Endothelial cell of umbilical vein (primary cell): Measurements from ENCODE around the gene SSH3.

ENCODE experiments used
- EZH2 ChIP-seq: IDR thresholded peaks from 2 replicates; pipeline ENCODE4 v1.6.1; 2012; ENCODE audit warnings: borderline replicate concordance, low read depth, mild to moderate bottlenecking, moderate library complexity, low read length, inconsistent platforms; ENCODE audit not compliant: severe bottlenecking
- FOS ChIP-seq: IDR thresholded peaks from 2 replicates; pipeline ENCODE4 v1.6.1; 2011; ENCODE audit warnings: mild to moderate bottlenecking, low read length, moderate library complexity, borderline replicate concordance; ENCODE audit not compliant: insufficient read depth
- GATA2 ChIP-seq: IDR thresholded peaks from 2 replicates; pipeline ENCODE4 v1.7.0; 2011; ENCODE audit warnings: low read depth, mild to moderate bottlenecking, moderate library complexity, mixed read lengths, low read length; ENCODE audit not compliant: insufficient read length, insufficient read depth
- POLR2A ChIP-seq: IDR thresholded peaks from 2 replicates; pipeline ENCODE4 v1.6.1; 2012; ENCODE audit warnings: low read depth, mild to moderate bottlenecking, control low read depth, low read length
- TF ChIP-seq, protein P1 (sequence below), 2 donors: IDR thresholded peaks; 1 replicate in 1 of 2; 2 replicates in 1 of 2; pipeline ENCODE4 v1.5.1; 2011; ENCODE audit warnings: low read length in 2 of 2, mild to moderate bottlenecking in 2 of 2, moderate library complexity in 2 of 2, control low read depth in 1 of 2, inconsistent platforms in 1 of 2, low read depth in 1 of 2; ENCODE audit not compliant: insufficient read depth in 1 of 2; ENCODE audit errors: extremely low read depth in 1 of 2

GRCh38 chr11:67303835-67304411, 593 bp downstream of the SSH3 start:
- TF ChIP-seq, protein P1, sequence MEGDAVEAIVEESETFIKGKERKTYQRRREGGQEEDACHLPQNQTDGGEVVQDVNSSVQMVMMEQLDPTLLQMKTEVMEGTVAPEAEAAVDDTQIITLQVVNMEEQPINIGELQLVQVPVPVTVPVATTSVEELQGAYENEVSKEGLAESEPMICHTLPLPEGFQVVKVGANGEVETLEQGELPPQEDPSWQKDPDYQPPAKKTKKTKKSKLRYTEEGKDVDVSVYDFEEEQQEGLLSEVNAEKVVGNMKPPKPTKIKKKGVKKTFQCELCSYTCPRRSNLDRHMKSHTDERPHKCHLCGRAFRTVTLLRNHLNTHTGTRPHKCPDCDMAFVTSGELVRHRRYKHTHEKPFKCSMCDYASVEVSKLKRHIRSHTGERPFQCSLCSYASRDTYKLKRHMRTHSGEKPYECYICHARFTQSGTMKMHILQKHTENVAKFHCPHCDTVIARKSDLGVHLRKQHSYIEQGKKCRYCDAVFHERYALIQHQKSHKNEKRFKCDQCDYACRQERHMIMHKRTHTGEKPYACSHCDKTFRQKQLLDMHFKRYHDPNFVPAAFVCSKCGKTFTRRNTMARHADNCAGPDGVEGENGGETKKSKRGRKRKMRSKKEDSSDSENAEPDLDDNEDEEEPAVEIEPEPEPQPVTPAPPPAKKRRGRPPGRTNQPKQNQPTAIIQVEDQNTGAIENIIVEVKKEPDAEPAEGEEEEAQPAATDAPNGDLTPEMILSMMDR (IDR thresholded peaks at IDR 0.05; ENCODE audit: extremely low read depth in 1 of 2, insufficient read depth in 1 of 2, low read depth in 1 of 2, low read length in 2 of 2), result no peak
- TF ChIP-seq GATA2 (no peak), POLR2A (no peak), FOS (no peak), EZH2 (no peak)
